DND-41 (cell line): ENCODE data around the gene POLR1H.

Experiments
- EZH2 ChIP-seq: IDR thresholded peaks from 3 replicates; pipeline ENCODE4 v1.6.1; 2012; ENCODE audit warnings: borderline replicate concordance, low read depth, mild to moderate bottlenecking, moderate library complexity, low read length, inconsistent platforms; ENCODE audit not compliant: severe bottlenecking
- TF ChIP-seq, protein P1 (sequence below): IDR thresholded peaks from 2 replicates; pipeline ENCODE4 v1.5.1; 2012; ENCODE audit warnings: borderline replicate concordance, low read length, moderate library complexity, mild to moderate bottlenecking; ENCODE audit not compliant: poor library complexity, severe bottlenecking; ENCODE audit errors: extremely low read depth

DNA sequence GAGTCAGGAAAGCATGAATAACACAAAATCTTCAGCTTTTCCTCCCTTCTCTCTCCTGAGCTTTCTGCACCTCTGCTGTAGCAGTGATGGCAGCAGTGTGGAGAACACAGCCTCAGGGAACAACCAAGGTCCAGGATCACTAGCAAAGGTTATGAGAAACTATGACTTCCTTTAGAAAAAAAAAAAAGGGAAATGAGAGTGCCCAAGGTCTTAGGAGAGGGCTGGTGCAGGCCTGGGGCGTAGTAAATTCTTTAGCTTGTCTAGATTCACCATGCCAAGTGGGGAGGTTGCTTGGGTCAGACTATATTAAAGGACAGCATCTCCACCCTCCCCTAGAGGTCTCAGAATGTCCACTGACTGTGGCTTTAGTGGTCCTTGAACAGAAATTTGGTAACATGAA is 40.4 kb upstream of the POLR1H start:
- TF ChIP-seq, protein P1, sequence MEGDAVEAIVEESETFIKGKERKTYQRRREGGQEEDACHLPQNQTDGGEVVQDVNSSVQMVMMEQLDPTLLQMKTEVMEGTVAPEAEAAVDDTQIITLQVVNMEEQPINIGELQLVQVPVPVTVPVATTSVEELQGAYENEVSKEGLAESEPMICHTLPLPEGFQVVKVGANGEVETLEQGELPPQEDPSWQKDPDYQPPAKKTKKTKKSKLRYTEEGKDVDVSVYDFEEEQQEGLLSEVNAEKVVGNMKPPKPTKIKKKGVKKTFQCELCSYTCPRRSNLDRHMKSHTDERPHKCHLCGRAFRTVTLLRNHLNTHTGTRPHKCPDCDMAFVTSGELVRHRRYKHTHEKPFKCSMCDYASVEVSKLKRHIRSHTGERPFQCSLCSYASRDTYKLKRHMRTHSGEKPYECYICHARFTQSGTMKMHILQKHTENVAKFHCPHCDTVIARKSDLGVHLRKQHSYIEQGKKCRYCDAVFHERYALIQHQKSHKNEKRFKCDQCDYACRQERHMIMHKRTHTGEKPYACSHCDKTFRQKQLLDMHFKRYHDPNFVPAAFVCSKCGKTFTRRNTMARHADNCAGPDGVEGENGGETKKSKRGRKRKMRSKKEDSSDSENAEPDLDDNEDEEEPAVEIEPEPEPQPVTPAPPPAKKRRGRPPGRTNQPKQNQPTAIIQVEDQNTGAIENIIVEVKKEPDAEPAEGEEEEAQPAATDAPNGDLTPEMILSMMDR = no peak
- TF ChIP-seq EZH2 = no peak
